ENCODE data around the gene PACSIN3. TPM values are rescaled to one million over a fixed set of nuclear protein-coding genes. Genes with fewer than 3 reads are reported as not detected.

The PACSIN3 gene
- 71.7 and 86.5 TPM in 2 replicates for total RNA-seq

DNA sequence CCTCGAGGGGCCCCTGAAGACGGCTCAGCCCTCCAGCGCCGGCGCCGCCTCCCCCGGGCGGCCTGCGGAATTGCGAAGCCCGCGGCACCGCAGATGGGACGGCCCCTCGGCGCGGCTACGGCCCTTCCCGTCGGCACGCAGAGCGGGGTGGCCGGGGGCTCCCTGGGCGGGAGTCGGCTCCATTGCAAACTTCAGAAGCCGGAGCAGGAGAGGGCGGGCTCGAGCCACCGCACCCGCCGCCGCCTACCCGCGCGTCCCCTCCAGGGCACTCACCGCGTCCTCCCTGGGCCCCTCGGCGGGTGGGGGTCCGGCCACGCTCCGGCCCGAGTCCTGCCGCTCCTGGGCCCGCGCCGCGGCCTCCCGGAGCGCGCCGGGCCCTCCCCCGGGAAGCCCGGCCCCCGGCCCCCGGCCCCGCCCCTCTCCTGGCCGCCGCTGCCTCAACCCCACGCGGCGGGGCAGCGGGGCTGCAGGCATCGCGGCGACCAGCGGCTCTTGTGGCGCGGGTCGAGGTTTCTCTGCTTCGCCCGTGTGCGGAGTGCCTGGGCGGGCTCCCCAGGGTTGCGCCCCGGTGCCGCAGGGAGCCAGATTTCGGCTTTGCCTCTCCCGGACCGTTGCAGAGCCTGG, at the start of gene PACSIN3:
Gene PACSIN3 (minus strand): TSS at position 359 of the 624 bp plus-strand sequence. CDS start 3,707 bp downstream, outside the sequence.

GRCh38 chr11:47176328-47177228, 9.7 kb downstream of the PACSIN3 start, which contains the start of gene ARFGAP2:
TSS of gene ARFGAP2 (minus strand) at chr11:47176879. CDS start at chr11:47176853, 26 bp downstream.

Other genes with a start within 250 kb of the PACSIN3 start
- gene CSTPP1, start 249.7 kb downstream of the PACSIN3 start, total RNA-seq = 5.1 and 15.7 TPM in 2 replicates
- 85.1 and 96.1 TPM in 2 replicates for gene ARFGAP2, start 9.6 kb downstream of the PACSIN3 start, total RNA-seq
- gene DDB2, start 28.5 kb upstream of the PACSIN3 start, total RNA-seq = 20.6 and 33.2 TPM in 2 replicates
- gene ACP2, start 62.4 kb upstream of the PACSIN3 start, total RNA-seq = 13.0 and 25.1 TPM in 2 replicates
- 3.3 and 14.7 TPM in 2 replicates for gene NR1H3, start 71.6 kb upstream of the PACSIN3 start, total RNA-seq
- 10.6 and 18.6 TPM in 2 replicates for gene MADD, start 83.7 kb upstream of the PACSIN3 start, total RNA-seq
- not detected in 2 replicates for gene MYBPC3, start 166.3 kb upstream of the PACSIN3 start, total RNA-seq
- gene SPI1, start 192.1 kb upstream of the PACSIN3 start, total RNA-seq = not detected in 2 replicates
- gene SLC39A13, start 222.2 kb upstream of the PACSIN3 start, total RNA-seq = 13.3 and 29.6 TPM in 2 replicates
- 135 and 147 TPM in 2 replicates for gene PSMC3, start 240.0 kb upstream of the PACSIN3 start, total RNA-seq

Measured in nasal cavity respiratory epithelium epithelial cell of viscerocranial mucosa (primary cell).